ENCODE results near the gene SAPCD2. TPM values are rescaled to one million over a fixed set of nuclear protein-coding genes. Genes with fewer than 3 reads are reported as not detected.

SAPCD2 gene
- total and polyA plus RNA-seq, 9 of the 15 experiments (the other 6 are each of a cell fraction or from before 2014, with no cell fraction given) = 3.4 to 91.8 (median 18.8) TPM

- 0 out of 2 replicates have a peak, but pooled peaks have one; percentile 6 for TF ChIP-seq ZNF431 (CRISPR knock-in tag; IDR thresholded peaks at IDR 0.05)
- TF ChIP-seq THRAP3 (IDR thresholded peaks at IDR 0.05; ENCODE audit: borderline replicate concordance) = no peak
- TF ChIP-seq ZNF41 (CRISPR knock-in tag; conservative IDR thresholded peaks at IDR 0.05) = no peak
- TF ChIP-seq E4F1 (CRISPR knock-in tag; IDR thresholded peaks at IDR 0.05; ENCODE audit: borderline replicate concordance) = no peak
- no peak for TF ChIP-seq RFX7 (CRISPR knock-in tag; IDR thresholded peaks at IDR 0.05)
- TF ChIP-seq ZNF395 (CRISPR knock-in tag; IDR thresholded peaks at IDR 0.05) = no peak
- no peak for TF ChIP-seq ZEB2 (IDR thresholded peaks at IDR 0.05)
- TF ChIP-seq ZNF143 (CRISPR knock-in tag; IDR thresholded peaks at IDR 0.05) = no peak
- TF ChIP-seq ARID4B (CRISPR knock-in tag; IDR thresholded peaks at IDR 0.05) = peak; percentile 73; the same call in 1 of the 2 replicates
- TF ChIP-seq MTF1 (CRISPR knock-in tag; IDR thresholded peaks at IDR 0.05; ENCODE audit: borderline replicate concordance) = no peak
- no peak for TF ChIP-seq POLR3A (IDR thresholded peaks at IDR 0.05; ENCODE audit: borderline replicate concordance, extremely low read depth, insufficient read depth, insufficient read length)
- no peak for TF ChIP-seq ZNF134 (CRISPR knock-in tag; conservative IDR thresholded peaks at IDR 0.05)
- TF ChIP-seq ARNT (IDR thresholded peaks at IDR 0.05) = no peak
- TF ChIP-seq SOX6 (IDR thresholded peaks at IDR 0.05) = no peak
- no peak for TF ChIP-seq NR2F6 (CRISPR knock-in tag; IDR thresholded peaks at IDR 0.05)
- TF ChIP-seq BRF2 (IDR thresholded peaks at IDR 0.05; ENCODE audit: borderline replicate concordance, insufficient read depth, insufficient read length) = no peak
- no peak for TF ChIP-seq TAF9B (IDR thresholded peaks at IDR 0.05; ENCODE audit: partially characterized antibody)
- no peak for TF ChIP-seq SMC3 (conservative IDR thresholded peaks at IDR 0.05; ENCODE audit: insufficient read depth, low read depth, low read length)
- TF ChIP-seq MAFG (tag; conservative IDR thresholded peaks at IDR 0.05) = no peak
Measured at GRCh38 chr9:137086531-137087408, 16.4 kb upstream of the SAPCD2 start, which contains the start of gene MAN1B1 (continued).

All from K562 (cell line).